ENCODE results near the gene ALOX12B.
"Not testable (repeated sequence)": the region's sequence is repeated elsewhere in the genome, so short reads cannot be mapped to it uniquely, and the experiment has no call there.

Gene ALOX12B

DNA sequence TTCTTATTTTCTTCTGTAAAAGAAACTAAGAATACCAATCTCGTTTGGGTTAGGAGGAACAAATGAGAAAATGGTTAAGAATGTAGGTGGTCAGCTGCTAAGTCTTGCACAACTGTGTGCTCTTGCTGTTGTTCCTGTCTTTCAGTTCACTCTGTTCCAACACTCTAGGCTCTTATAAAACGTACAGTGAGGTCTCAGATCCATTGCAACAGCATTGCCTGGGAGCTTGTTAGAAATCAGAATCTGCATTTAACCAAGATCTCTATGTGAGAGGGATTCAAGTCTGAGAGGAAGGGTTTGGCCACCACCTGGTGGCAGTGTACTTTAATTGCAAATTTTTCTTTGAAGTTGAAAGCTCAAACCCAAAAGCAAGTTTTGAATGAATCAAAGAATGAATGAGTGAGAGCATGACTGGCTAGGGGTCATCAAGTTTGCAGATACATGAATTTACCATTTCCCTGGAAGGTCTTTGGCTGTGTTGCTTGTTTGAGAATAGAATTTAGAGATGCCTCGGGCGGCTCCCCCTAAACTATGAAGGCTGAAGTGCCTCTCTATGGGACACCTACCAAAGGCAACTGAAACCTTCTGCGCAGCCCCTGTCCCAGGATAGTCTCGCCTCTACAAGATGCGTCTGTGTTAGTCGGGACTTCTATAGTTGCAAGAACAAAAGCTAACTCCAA, 46.1 kb downstream of the ALOX12B start:
- DNase-seq, result peak; percentile 31

DNA sequence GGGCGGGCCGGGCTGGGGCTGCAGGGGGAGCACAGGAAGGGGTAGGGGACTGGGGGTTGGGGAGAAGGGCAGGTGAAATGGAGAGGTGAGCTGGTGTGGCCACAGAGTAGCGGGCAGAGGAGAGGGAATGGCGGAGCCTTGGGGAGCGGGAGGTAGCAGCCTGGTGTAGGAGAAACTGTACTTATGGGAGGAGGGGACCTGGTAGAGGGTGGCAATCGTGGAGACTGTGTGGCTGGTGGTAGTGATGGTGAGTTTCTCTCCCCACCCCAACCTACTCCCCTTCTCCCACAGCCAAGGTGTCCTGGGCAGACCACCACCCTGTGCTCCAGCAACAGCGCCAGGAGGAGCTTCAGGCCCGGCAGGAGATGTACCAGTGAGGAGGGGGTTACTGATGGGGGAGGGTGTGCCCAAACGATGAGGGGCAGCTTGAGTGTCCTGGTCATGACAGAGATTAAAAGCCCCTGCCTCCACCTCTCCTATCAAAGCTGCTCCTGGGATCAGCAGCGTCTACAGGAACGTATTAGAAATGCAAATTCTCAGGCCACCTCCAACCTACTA, 47.8 kb downstream of the ALOX12B start:
- no peak for DNase-seq

DNA sequence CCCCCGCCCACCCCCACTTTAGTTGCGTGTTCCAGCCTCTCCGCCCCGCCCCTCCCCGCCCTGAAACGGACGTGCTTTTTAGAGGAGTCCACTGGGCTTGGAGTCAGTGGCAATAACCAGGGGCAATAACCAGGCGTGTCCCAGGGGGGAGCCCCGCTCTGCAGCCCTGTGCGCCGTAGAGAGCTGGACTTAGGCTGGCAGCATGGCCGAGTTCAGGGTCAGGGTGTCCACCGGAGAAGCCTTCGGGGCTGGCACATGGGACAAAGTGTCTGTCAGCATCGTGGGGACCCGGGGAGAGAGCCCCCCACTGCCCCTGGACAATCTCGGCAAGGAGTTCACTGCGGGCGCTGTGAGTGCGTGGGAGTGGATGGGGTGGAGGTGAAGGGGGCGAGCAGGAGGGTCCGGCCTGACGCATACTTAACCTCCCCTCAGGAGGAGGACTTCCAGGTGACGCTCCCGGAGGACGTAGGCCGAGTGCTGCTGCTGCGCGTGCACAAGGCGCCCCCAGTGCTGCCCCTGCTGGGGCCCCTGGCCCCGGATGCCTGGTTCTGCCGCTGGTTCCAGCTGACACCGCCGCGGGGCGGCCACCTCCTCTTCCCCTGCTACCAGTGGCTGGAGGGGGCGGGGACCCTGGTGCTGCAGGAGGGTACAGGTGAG, 48.4 kb downstream of the ALOX12B start, which contains the start of gene ALOX15B:
Gene ALOX15B, plus strand, starts transcription at position 106 of the 657 bp plus-strand sequence. Its CDS starts 97 bp downstream, at position 203.
- DNase-seq, result no peak

DNA sequence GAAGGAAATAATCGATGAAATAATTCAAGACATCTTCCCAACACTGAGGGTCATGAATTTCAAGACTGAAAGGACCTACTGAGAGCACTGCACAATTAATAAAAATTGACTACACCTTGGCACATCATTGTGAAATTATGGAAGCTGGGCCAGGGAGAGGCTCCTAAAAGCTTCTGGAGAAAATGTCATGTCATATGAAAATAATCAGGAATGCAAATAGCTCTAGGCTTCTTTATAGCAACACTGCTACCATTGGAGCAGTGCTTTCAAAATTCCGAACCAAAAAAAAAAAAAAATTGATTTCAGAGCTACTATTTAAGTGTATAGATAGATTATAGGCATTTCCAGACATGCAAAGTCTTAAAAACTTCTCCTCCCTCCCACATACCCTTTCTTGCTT, 55.1 kb downstream of the ALOX12B start:
- no peak for DNase-seq

DNA sequence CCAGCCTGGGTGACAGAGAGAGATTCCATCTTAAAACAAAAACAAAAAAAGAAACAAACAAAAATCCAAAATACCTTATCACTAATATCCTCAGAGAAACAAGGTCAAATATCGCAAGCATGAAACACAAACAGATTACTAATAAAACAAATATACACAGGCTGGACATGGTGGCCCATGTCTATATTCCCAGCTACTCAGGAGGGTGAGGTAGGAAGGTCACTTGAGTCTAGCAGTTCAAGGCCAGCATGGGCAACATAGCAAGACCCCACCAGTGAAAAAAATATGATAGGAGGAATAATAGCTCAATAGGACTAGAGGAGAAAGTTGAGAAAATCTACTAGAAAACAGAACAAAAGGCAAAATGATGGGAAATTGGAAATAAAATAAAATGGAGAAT, 55.6 kb downstream of the ALOX12B start:
- no peak for DNase-seq

DNA sequence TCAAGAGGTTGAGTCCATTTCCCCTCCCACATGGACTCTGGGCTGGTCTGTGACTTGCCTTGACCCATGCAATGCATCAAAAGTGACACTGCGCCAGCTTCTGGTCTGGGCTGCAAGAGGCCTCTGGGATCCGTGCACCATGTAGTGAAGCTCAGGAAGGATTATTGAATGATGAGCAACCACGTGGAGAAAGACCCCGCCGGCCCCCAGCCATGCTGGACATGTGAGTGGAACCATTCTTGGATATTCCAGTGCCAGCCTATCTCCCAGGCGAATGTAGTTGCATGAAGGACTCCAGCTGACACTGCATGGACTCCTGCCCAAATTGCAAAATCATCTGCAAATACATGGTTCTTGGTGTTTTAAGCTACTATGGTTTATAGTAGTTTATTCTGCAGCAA, 56.3 kb downstream of the ALOX12B start:
- no peak for DNase-seq

DNA sequence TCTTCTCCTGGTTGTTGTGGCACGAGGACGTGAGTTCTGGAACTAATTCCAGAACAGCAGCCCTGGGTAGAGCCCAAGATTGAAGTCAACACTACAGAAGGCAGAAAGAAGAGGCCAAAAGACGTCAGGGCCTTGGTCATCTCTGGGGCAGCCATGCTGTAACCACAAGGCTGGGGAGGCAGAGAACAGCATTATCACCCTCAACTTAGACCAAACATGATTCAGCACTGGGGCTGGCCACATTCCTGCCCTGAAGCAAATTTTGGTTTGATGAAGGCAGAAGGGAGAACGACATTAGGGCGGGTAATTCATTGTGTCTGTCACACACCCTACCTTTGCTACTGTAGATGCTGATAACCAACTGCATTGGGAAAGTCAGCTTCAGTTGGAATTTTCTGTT, 58.4 kb downstream of the ALOX12B start:
- DNase-seq, result no peak

DNA sequence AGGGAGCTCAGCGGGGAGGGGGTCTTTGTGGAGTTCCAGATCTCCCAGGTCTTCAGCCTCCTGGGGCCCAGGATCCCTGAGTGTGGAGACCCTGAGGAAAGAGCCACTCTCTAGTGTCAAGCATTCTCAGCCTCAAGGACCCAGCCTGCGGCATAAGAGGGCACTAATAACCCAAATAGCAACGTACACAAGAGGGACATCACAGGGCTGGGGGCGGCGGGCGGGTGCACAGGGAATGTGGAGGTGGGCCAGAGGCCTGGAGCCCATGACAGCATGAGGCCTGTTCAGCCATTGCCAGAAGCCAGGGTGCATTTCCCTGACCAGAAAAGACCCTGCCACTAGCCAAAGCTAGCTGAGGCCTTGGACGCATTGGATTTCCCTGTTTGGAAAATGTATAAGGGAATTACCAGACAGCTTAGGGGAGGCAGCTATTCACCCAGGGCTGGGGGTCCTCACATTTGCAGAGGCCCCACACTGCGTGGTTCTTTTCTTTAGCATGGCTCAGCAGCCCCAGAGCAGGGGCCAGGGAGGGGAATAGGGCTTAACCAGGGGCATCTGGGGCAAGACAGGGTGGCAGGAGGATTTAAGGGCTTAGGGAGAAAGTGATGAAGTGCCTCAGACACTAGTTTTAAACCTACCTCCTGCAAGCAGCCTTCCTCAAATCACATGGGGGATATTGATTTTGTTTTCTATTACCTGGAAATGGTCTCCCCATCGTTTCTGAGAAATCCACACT, 62.2 kb downstream of the ALOX12B start:
- no peak for DNase-seq

DNA sequence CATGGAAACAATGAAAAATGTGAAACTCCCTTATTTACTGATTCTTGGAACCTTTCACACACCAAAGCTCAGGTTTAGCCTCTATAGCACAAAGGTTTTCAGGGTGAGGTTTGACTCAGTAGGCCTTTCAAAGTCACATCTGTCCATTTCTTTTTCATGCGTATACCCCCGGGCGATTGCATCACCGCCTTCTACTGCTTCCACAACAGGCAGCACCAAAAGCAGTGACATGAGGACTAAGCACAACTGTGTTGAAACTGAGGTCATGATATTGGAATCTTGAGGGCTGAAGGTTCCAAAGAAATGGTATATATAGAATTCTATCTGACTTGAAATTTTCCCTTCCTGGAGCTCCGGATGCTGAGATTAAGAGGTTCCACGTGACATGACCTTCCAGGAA, 63.4 kb downstream of the ALOX12B start:
- not testable (repeated sequence) for DNase-seq
